Common myeloid progenitor, CD34-positive (primary cell): ENCODE measurements around the gene LACC1.

Experiments used
- CTCF ChIA-PET: fragments of 350-600 bp; sonication (Branson Sonifier 250); formaldehyde crosslinking; loops from one replicate; lab custom pipeline; 2021; ENCODE audit warnings: antibody characterized with exemption; lab: Charles Lee
- POLR2A ChIA-PET: fragments of 350-600 bp; sonication (Branson Sonifier 250); formaldehyde crosslinking; loops from one replicate; lab custom pipeline; 2021; ENCODE audit warnings: antibody characterized with exemption; lab: Charles Lee
- DNase-seq, 3 donors: peaks; one replicate each; pipeline versions ENCODE4 v3.0.0 to v3.0.0-alpha.2; 2013
- H3K27ac ChIP-seq, 2 experiments: 1 replicate in 1 of 2; 2 replicates in 1 of 2; pipeline ENCODE4 v1.7.0; 2013; ENCODE audit warnings: inconsistent platforms in 2 of 2, low read length in 2 of 2, mild to moderate bottlenecking in 2 of 2, low read depth in 1 of 2, moderate library complexity in 1 of 2; ENCODE audit not compliant: severe bottlenecking in 2 of 2, insufficient read depth in 1 of 2, poor library complexity in 1 of 2
- H3K27me3 ChIP-seq, 5 experiments: replicated peaks in 2 of 5; 1 replicate in 3 of 5; 2 replicates in 2 of 5; pipeline versions ENCODE4 v1.6.1 to v1.7.0; 2013; ENCODE audit warnings: low read length in 4 of 5, mild to moderate bottlenecking in 2 of 5, moderate library complexity in 2 of 5, inconsistent platforms in 1 of 5; ENCODE audit not compliant: insufficient read depth in 5 of 5, control insufficient read depth in 4 of 5
- H3K36me3 ChIP-seq, 4 experiments: 1 replicate in 2 of 4; 2 replicates in 2 of 4; pipeline versions ENCODE4 v1.6.1 to v1.7.0; 2013; ENCODE audit warnings: low read length in 3 of 4, control low read depth in 1 of 4, mild to moderate bottlenecking in 1 of 4; ENCODE audit not compliant: control insufficient read depth in 4 of 4, insufficient read depth in 4 of 4
- H3K4me1 ChIP-seq, 4 experiments: 1 replicate in 3 of 4; 2 replicates in 1 of 4; pipeline versions ENCODE4 v1.6.1 to v1.7.1; 2013; ENCODE audit warnings: low read length in 3 of 4, mild to moderate bottlenecking in 3 of 4, control low read depth in 1 of 4, inconsistent platforms in 1 of 4, moderate library complexity in 1 of 4; ENCODE audit not compliant: control insufficient read depth in 4 of 4, insufficient read depth in 4 of 4; ENCODE audit errors: control extremely low read depth in 1 of 4
- H3K4me3 ChIP-seq, 7 experiments: 1 replicate in 4 of 7; 2 replicates in 3 of 7; pipeline versions ENCODE4 v1.5.1 to v1.7.0; 2013; ENCODE audit warnings: mild to moderate bottlenecking in 7 of 7, low read length in 6 of 7, moderate library complexity in 6 of 7, inconsistent platforms in 2 of 7, low read depth in 2 of 7, control low read depth in 1 of 7; ENCODE audit not compliant: insufficient read depth in 4 of 7, control insufficient read depth in 1 of 7; ENCODE audit errors: extremely low read depth in 1 of 7
- H3K9me3 ChIP-seq, 5 experiments: 1 replicate in 4 of 5; 2 replicates in 1 of 5; pipeline versions ENCODE4 v1.6.1 to v1.7.1; 2013; ENCODE audit warnings: low read length in 4 of 5, mild to moderate bottlenecking in 2 of 5, inconsistent platforms in 1 of 5, low read depth in 1 of 5, moderate library complexity in 1 of 5; ENCODE audit not compliant: control insufficient read depth in 4 of 5, insufficient read depth in 2 of 5; ENCODE audit errors: control extremely low read depth in 1 of 5
- WGBS: methylation state at CpG from one replicate; pipeline ENCODE4 v1.1.5; 2013; ENCODE audit not compliant: insufficient coverage; 5-methylcytosine and 5-hydroxymethylcytosine counted together

The LACC1 gene

GRCh38 chr13:43936647-43937046 is 56.9 kb downstream of the LACC1 start:
- ChIA-PET CTCF (no interaction called here), POLR2A (no interaction called here)
- Histone ChIP-seq H3K9me3 (no peaks in the 10 kb centered on the region), H3K27me3 (no peaks in the 10 kb centered on the region), H3K27ac (no peak overlapping the region), H3K4me3 (no peak overlapping the region), H3K4me1 (no peaks in the 10 kb centered on the region), H3K36me3 (no peaks in the 10 kb centered on the region)
- WGBS, result 92% methylated on average over 2 of the region's 3 CpGs
- no peak for DNase-seq

GRCh38 chr13:43937839-43938238 is 58.1 kb downstream of the LACC1 start:
- ChIA-PET POLR2A (interaction anchor here (0.6 kb wide), 1 partner anchor 27 kb away, joined by 3 read pairs; no protein-coding TSS in a partner anchor), CTCF (no interaction called here)
- H3K4me3 ChIP-seq, result no peak overlapping the region
- no CpG with 5 or more reads among the region's 1 CpG for WGBS
- no peaks in the 10 kb centered on the region for H3K27me3 ChIP-seq
- DNase-seq, result no peak
- H3K4me1 ChIP-seq, result no peaks in the 10 kb centered on the region
- no peak overlapping the region for H3K27ac ChIP-seq
- H3K9me3 ChIP-seq, result no peaks in the 10 kb centered on the region
- H3K36me3 ChIP-seq, result no peaks in the 10 kb centered on the region

GRCh38 chr13:43938449-43938848 is 58.7 kb downstream of the LACC1 start:
- Histone ChIP-seq H3K36me3 (no peaks in the 10 kb centered on the region), H3K9me3 (no peaks in the 10 kb centered on the region), H3K27ac (no peak overlapping the region), H3K4me3 (no peak overlapping the region), H3K4me1 (no peaks in the 10 kb centered on the region), H3K27me3 (no peaks in the 10 kb centered on the region)
- ChIA-PET POLR2A (no interaction called here), CTCF (interaction anchor here (0.6 kb wide), 1 partner anchor 31 kb away, joined by 3 read pairs; no protein-coding TSS in a partner anchor)
- 100% methylated on average over 1 of the region's 1 CpG for WGBS
- no peak for DNase-seq

- Histone ChIP-seq H3K4me1 (no peaks in the 10 kb centered on the region), H3K27me3 (no peaks in the 10 kb centered on the region), H3K27ac (no peak overlapping the region), H3K9me3 (no peaks in the 10 kb centered on the region), H3K36me3 (no peaks in the 10 kb centered on the region), H3K4me3 (no peak overlapping the region)
- whole genome bisulfite sequencing, result no CpG with 5 or more reads among the region's 1 CpG
- POLR2A ChIA-PET, result no interaction called here
- DNase-seq, result no peak
- CTCF ChIA-PET, result no interaction called here
Observed at GRCh38 chr13:43939086-43939485, 59.4 kb downstream of the LACC1 start.

GRCh38 chr13:43942286-43942685 is 62.6 kb downstream of the LACC1 start:
- Histone ChIP-seq H3K36me3 (no peaks in the 10 kb centered on the region), H3K27me3 (no peaks in the 10 kb centered on the region), H3K9me3 (peaks cover 0 to 2% (median 0%) of the 10 kb centered on the region in 5 experiments), H3K4me3 (no peak overlapping the region), H3K27ac (no peak overlapping the region), H3K4me1 (no peaks in the 10 kb centered on the region)
- ChIA-PET POLR2A (no interaction called here), CTCF (no interaction called here)
- WGBS, result no CpG with 5 or more reads among the region's 1 CpG
- no peak for DNase-seq
